WTC11 (cell line): Measurements from ENCODE around the gene GATC. TPM values are rescaled to one million over a fixed set of nuclear protein-coding genes. Genes with fewer than 3 reads are reported as not detected.

Experiments
- ATAC-seq: fragments of 200-7000 bp; cut with Tn5 transposase; 2 replicates; pipeline ENCODE4 v1.10.0; 2021; ENCODE audit warnings: mild to moderate bottlenecking, moderate library complexity
- CTCF ChIA-PET: fragments of 300-600 bp; sonication (Branson Sonifier 250); formaldehyde crosslinking; loops from one replicate; lab custom pipeline; 2021; ENCODE audit warnings: antibody characterized with exemption; lab: Charles Lee
- POLR2A ChIA-PET: fragments of 350-600 bp; sonication (Branson Sonifier 250); formaldehyde crosslinking; loops from one replicate; lab custom pipeline; 2021; ENCODE audit warnings: antibody characterized with exemption; lab: Charles Lee
- DNase-seq: peaks from one replicate; pipeline ENCODE4 v3.0.0; 2021; ENCODE audit warnings: low spot score
- H3K27ac Mint-ChIP-seq: 2 replicates; pipeline ENCODE4 v1.8.0; 2021; ENCODE audit warnings: mixed read lengths
- H3K27me3 Mint-ChIP-seq: 2 replicates; pipeline ENCODE4 v1.8.0; 2021; ENCODE audit warnings: low read depth, mild to moderate bottlenecking, moderate library complexity, mixed read lengths
- H3K36me3 Mint-ChIP-seq: 2 replicates; pipeline ENCODE4 v1.8.0; 2021; ENCODE audit warnings: mixed read lengths
- H3K4me1 Mint-ChIP-seq: 2 replicates; pipeline ENCODE4 v1.8.0; 2022; ENCODE audit warnings: mixed read lengths
- H3K4me3 Mint-ChIP-seq: 2 replicates; pipeline ENCODE4 v1.8.0; 2021; ENCODE audit warnings: mild to moderate bottlenecking, moderate library complexity, mixed read lengths
- H3K9me3 Mint-ChIP-seq: 2 replicates; pipeline ENCODE4 v1.8.0; 2021; ENCODE audit warnings: mixed read lengths
- AR ChIP-seq: fragments of 250-450 bp; sonication (Bioruptor Pico); IDR thresholded peaks from 2 replicates; pipeline ENCODE4 v1.9.0; 2021; ENCODE audit warnings: mild to moderate bottlenecking
- E2F1 ChIP-seq: sonication (generic); formaldehyde crosslinking; IDR thresholded peaks from 2 replicates; pipeline ENCODE4 v1.8.0; 2022; ENCODE audit warnings: mild to moderate bottlenecking, missing genetic modification reagents
- EMX1 ChIP-seq: fragments of 250-450 bp; sonication (Bioruptor Pico); IDR thresholded peaks from 2 replicates; pipeline ENCODE4 v1.8.0; 2021; ENCODE audit warnings: mild to moderate bottlenecking
- ESRRA ChIP-seq: sonication (generic); formaldehyde crosslinking; IDR thresholded peaks from 2 replicates; pipeline ENCODE4 v1.8.1; 2022; ENCODE audit warnings: mild to moderate bottlenecking, missing genetic modification reagents, borderline replicate concordance
- FOXP4 ChIP-seq: sonication (generic); formaldehyde crosslinking; IDR thresholded peaks from 2 replicates; pipeline ENCODE4 v1.8.0; 2022; ENCODE audit warnings: mild to moderate bottlenecking, missing genetic modification reagents
- HMGA2 ChIP-seq: fragments of 250-450 bp; sonication (Bioruptor Pico); IDR thresholded peaks from 2 replicates; pipeline ENCODE4 v1.4.0; 2021; ENCODE audit warnings: mild to moderate bottlenecking, moderate library complexity
- NFYB ChIP-seq: sonication (generic); formaldehyde crosslinking; conservative IDR thresholded peaks from 2 replicates; pipeline ENCODE4 v1.8.0; 2022; ENCODE audit warnings: low read depth, missing genetic modification reagents
- PRDM15 ChIP-seq: sonication (generic); formaldehyde crosslinking; IDR thresholded peaks from 2 replicates; pipeline ENCODE4 v1.8.0; 2022; ENCODE audit warnings: missing genetic modification reagents
- SMAD4 ChIP-seq: sonication (generic); formaldehyde crosslinking; IDR thresholded peaks from 2 replicates; pipeline ENCODE4 v1.8.0; 2022; ENCODE audit warnings: mild to moderate bottlenecking, missing genetic modification reagents
- USF2 ChIP-seq: sonication (generic); formaldehyde crosslinking; IDR thresholded peaks from 2 replicates; pipeline ENCODE4 v1.8.1; 2023; ENCODE audit warnings: mild to moderate bottlenecking, missing genetic modification reagents, moderate library complexity
- ZBTB21 ChIP-seq: sonication (generic); formaldehyde crosslinking; IDR thresholded peaks from 2 replicates; pipeline ENCODE4 v1.8.1; 2023; ENCODE audit warnings: mild to moderate bottlenecking, missing genetic modification reagents, borderline replicate concordance
- ZNF138 ChIP-seq: sonication (generic); formaldehyde crosslinking; conservative IDR thresholded peaks from 2 replicates; pipeline ENCODE4 v1.8.1; 2022; ENCODE audit warnings: mild to moderate bottlenecking, moderate library complexity, missing genetic modification reagents
- ZNF317 ChIP-seq: sonication (generic); formaldehyde crosslinking; IDR thresholded peaks from 2 replicates; pipeline ENCODE4 v1.8.1; 2023; ENCODE audit warnings: low read depth, mild to moderate bottlenecking, moderate library complexity, missing genetic modification reagents, borderline replicate concordance
- ZNF423 ChIP-seq: fragments of 250-450 bp; sonication (Bioruptor Pico); IDR thresholded peaks from 2 replicates; pipeline ENCODE4 v2.1.2; 2022; ENCODE audit warnings: mild to moderate bottlenecking, moderate library complexity
- ZNF425 ChIP-seq: fragments of 250-450 bp; sonication (Bioruptor Pico); conservative IDR thresholded peaks from 2 replicates; pipeline ENCODE4 v1.9.0; 2021; ENCODE audit warnings: mild to moderate bottlenecking
- total RNA-seq: library from RNA; stranded (reverse); gene quantifications from 3 replicates; pipeline ENCODE4 v1.2.3, GENCODE V29; 2021
- TF ChIP-seq, protein P1 (sequence below): fragments of 200-600 bp; IDR thresholded peaks from 2 replicates; pipeline ENCODE4 v1.8.0; 2022; ENCODE audit warnings: antibody characterized with exemption
- TF ChIP-seq, protein P2 (sequence below): fragments of 250-450 bp; sonication (Bioruptor Pico); IDR thresholded peaks from 2 replicates; pipeline ENCODE4 v2.1.2; 2022; ENCODE audit warnings: mild to moderate bottlenecking, moderate library complexity

Gene GATC
- total RNA-seq, 1 experiment from 2014 or later = 33.9 TPM

DNA sequence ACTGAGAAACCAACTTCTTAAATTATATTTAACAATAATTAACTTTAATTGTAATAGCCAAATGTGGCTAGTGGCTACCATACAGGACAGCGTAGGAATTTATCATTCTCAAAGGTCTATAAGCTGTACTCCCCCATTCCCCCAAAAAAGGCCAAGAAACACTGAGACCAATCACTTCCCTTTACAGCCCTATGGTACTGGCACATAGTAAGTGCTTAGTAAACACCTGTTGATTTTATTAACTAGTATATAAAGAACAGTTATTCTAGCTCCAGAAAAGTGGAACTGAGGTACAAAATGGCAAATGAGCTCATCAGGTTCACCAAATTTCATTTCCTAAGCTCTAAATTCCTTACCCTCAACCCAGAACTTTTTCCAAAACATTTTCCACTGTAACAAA, 29.4 kb downstream of the GATC start (continued):
- TF ChIP-seq ZNF425 (CRISPR knock-in tag) = no peak
- TF ChIP-seq, protein P1, sequence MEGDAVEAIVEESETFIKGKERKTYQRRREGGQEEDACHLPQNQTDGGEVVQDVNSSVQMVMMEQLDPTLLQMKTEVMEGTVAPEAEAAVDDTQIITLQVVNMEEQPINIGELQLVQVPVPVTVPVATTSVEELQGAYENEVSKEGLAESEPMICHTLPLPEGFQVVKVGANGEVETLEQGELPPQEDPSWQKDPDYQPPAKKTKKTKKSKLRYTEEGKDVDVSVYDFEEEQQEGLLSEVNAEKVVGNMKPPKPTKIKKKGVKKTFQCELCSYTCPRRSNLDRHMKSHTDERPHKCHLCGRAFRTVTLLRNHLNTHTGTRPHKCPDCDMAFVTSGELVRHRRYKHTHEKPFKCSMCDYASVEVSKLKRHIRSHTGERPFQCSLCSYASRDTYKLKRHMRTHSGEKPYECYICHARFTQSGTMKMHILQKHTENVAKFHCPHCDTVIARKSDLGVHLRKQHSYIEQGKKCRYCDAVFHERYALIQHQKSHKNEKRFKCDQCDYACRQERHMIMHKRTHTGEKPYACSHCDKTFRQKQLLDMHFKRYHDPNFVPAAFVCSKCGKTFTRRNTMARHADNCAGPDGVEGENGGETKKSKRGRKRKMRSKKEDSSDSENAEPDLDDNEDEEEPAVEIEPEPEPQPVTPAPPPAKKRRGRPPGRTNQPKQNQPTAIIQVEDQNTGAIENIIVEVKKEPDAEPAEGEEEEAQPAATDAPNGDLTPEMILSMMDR = no peak
- TF ChIP-seq, protein P2, sequence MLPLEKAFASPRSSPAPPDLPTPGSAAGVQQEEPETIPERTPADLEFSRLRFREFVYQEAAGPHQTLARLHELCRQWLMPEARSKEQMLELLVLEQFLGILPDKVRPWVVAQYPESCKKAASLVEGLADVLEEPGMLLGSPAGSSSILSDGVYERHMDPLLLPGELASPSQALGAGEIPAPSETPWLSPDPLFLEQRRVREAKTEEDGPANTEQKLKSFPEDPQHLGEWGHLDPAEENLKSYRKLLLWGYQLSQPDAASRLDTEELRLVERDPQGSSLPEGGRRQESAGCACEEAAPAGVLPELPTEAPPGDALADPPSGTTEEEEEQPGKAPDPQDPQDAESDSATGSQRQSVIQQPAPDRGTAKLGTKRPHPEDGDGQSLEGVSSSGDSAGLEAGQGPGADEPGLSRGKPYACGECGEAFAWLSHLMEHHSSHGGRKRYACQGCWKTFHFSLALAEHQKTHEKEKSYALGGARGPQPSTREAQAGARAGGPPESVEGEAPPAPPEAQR (CRISPR knock-in tag) = no peak
- no peak for TF ChIP-seq ESRRA
- TF ChIP-seq SMAD4 = no peak
- TF ChIP-seq E2F1 (CRISPR knock-in tag) = no peak
- no peak for TF ChIP-seq NFYB (CRISPR knock-in tag)
- no peak for TF ChIP-seq ZNF423 (CRISPR knock-in tag)
- no peak for TF ChIP-seq ZNF317 (CRISPR knock-in tag)
- TF ChIP-seq AR (CRISPR knock-in tag) = no peak
- no peak for TF ChIP-seq EMX1 (CRISPR knock-in tag)

GRCh38 chr12:120479458-120479857, 33.2 kb downstream of the GATC start:
- Mint-ChIP-seq H3K4me1 (peaks cover 10% of the 10 kb centered on the region), H3K9me3 (no peaks in the 10 kb centered on the region), H3K4me3 (no peak overlapping the region), H3K27ac (peak overlapping the region; percentile 55; the same call in 1 of the 2 replicates), H3K36me3 (no peaks in the 10 kb centered on the region), H3K27me3 (no peaks in the 10 kb centered on the region)
- POLR2A ChIA-PET = interaction anchor here (1.0 to 1.5 kb wide), 2 partner anchors 16 to 49 kb away, joined by 3 to 9 read pairs; partner anchors contain the start of gene DYNLL1
- DNase-seq (no peak), ATAC-seq (peak; percentile 62)
- CTCF ChIA-PET = interaction anchor here (0.7 to 1.1 kb wide), 3 partner anchors 10 to 165 kb away, joined by 3 to 5 read pairs (median 3); partner anchors contain the start of genes DYNLL1 and SRSF9
- TF ChIP-seq ZBTB21 (CRISPR knock-in tag) (no peak), PRDM15 (CRISPR knock-in tag) (no peak), HMGA2 (CRISPR knock-in tag) (no peak), FOXP4 (no peak), USF2 (no peak), ZNF423 (CRISPR knock-in tag) (no peak), ZNF138 (CRISPR knock-in tag) (no peak), ZNF317 (CRISPR knock-in tag) (no peak)
